ENCODE data around the gene MICALL1.

MICALL1 gene

DNA sequence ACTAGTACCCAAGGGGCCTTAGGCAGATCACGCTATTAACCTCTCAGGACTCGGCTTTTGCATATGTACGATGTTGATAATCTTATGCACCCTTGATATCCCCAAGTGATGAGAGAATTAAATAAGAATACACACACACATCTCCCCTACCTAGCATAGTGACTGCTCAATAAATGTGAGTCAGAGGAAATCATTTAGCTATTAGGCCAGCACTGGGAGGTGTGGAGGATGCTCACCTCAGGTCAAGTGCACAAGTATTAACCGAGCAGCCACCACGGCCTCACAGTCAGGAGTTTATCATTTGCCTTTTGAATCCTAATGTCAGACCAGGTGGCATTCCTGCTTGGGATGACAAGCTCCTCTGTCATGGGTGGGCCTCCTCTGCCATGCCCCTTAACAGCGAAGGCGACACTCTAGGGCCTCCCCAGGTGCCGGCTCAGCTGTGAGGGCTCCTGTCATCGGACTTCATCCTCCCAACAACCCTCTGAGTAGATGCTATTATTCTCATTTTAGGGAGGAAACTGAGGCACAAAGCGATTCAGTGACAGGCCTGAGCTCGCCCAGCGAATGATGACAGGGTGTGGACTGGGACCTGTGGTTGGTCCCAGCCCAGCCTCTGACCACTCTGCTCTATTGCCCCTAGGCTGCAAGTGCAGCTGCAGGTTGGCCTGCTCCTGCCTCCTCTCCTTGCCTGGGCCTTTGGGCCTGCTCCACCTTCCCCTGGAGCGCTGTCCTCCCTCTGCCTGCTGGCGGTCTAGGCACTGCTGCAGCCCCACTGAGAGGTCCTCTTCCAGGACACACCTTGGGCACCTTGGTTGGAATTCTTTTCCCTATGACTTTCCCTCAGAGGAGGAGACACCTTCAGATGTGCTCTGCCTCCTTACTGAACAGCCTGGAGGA, 83.3 kb downstream of the MICALL1 start:
- no peak for DNase-seq

DNA sequence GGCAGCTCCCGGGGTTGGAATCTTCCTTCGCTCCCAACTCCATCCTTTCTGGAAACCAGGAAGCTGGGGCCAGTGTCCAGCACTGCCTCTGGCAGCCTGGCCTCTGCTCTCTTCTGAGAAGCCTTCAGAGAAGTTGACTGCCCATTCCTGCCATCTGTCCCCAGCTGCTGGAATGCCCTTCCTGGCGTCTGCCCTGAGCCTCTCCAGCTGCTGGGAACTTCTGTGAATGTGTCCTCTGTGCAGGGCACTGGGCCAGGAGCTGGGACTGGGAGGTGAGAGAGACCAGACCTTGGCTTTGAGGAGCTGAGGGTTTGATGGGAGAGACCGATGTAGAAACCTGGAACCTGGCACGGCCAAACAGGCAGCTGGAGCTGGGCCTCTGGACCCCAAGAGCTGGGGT, 84.2 kb downstream of the MICALL1 start:
- DNase-seq = no peak

DNA sequence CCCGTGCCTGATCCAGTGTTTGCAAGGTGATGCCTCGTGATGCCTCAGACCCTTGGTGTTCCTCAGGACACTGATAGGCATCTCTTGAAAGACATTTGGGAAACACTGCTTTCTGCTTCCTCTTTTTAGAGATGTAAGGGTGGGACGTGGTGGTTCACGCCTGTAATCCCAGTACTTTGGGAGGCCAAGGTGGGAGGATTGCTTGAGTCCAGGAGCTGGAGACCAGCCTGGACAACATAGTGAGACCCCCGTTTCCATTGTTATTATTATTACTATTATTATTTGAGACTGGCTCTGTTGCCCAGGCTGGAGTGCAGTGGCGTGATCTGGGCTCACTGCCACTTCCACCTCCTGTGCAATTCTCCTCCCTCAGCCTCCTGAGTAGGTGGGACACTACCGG, 84.8 kb downstream of the MICALL1 start:
- no peak for DNase-seq

DNA sequence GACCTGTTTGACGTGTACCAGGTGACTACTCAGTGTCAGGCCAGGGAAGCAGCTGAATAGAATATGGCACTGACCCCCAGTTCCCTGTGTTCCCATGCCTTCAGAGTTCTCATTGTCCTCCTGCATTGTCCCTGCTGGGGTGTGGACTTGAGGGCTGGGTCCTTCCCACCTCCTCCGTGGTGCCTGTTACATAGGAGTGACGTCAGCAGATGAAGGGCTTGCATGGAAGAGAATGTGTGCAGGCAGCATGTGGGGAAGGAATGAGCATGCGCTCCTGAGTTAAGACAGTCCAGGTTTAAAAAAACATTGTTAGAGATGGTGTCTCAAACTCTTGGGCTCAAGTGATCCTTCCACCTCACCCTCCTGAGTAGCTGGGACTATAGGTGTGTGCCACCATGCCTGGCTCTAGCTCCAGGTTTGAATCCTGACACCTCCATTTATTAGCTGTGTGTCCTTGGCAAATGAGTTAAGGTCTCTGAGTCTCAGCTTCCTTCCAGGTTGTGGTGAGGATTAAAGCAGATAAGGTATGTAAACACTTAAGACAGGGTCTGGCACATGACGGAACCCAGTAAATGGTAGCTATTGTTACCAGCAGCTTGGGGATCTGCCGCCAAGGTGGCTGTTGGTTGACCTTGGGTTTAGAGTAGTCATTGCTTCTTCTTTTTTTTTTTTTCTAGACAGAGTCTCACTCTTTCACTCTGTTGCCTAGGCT, 85.8 kb downstream of the MICALL1 start:
- DNase-seq = no peak

Data from hematopoietic multipotent progenitor cell treated with erythropoietin and hydrocortisone succinate and interleukin-3 and kit ligand, for 4 days (in vitro differentiated cells).